B cell (primary cell): ENCODE data around the gene ZFR.

Source experiments
- EZH2 ChIP-seq: IDR thresholded peaks from 2 replicates; pipeline ENCODE4 v1.6.1; 2012; ENCODE audit warnings: borderline replicate concordance, low read depth, mild to moderate bottlenecking, moderate library complexity, low read length; ENCODE audit not compliant: insufficient read depth, poor library complexity, severe bottlenecking
- TF ChIP-seq, protein P1 (sequence below): fragments of 200-600 bp; IDR thresholded peaks from one replicate; pipeline ENCODE4 v1.8.0; 2022; ENCODE audit warnings: antibody characterized with exemption, mild to moderate bottlenecking

DNA sequence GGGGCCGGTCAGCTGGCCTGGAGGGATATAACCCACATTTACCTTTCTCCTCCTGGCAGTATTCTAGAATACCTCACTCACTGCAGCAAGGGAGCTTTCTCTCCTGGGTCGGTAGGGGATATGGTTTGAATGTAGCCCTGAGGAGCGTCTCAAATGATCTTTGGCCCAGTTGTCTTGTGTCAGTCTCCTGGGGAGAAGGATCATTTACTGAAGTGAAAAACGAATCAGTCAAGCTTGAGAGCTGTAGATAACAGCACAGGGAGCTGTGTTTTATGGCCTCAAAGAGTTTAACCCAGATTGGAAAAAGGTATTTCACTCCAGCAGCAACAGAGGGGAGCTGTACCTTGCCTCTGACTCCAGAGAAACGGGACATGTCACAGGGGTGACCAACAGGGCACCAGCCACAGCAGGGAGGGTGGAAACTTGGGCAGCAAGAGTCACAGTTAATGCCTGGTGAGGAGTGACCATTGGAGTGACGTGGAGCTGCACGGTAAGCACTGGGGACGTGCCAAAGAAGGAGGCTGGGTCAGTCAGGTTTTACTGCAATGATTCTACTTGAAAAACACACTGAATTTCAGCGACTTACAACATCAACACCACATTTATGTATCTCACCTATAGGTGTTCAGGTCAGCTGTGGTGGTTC is 29.8 kb upstream of the ZFR start:
- TF ChIP-seq, protein P1, sequence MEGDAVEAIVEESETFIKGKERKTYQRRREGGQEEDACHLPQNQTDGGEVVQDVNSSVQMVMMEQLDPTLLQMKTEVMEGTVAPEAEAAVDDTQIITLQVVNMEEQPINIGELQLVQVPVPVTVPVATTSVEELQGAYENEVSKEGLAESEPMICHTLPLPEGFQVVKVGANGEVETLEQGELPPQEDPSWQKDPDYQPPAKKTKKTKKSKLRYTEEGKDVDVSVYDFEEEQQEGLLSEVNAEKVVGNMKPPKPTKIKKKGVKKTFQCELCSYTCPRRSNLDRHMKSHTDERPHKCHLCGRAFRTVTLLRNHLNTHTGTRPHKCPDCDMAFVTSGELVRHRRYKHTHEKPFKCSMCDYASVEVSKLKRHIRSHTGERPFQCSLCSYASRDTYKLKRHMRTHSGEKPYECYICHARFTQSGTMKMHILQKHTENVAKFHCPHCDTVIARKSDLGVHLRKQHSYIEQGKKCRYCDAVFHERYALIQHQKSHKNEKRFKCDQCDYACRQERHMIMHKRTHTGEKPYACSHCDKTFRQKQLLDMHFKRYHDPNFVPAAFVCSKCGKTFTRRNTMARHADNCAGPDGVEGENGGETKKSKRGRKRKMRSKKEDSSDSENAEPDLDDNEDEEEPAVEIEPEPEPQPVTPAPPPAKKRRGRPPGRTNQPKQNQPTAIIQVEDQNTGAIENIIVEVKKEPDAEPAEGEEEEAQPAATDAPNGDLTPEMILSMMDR: no peak
- TF ChIP-seq EZH2: no peak
